DND-41 (cell line): Measurements from ENCODE around the gene KCNN3.

ENCODE experiments used
- CTCF ChIP-seq: IDR thresholded peaks from 2 replicates; pipeline ENCODE4 v1.5.1; 2012; ENCODE audit warnings: borderline replicate concordance, low read length, moderate library complexity, mild to moderate bottlenecking; ENCODE audit not compliant: poor library complexity, severe bottlenecking; ENCODE audit errors: extremely low read depth
- EZH2 ChIP-seq: IDR thresholded peaks from 3 replicates; pipeline ENCODE4 v1.6.1; 2012; ENCODE audit warnings: borderline replicate concordance, low read depth, mild to moderate bottlenecking, moderate library complexity, low read length, inconsistent platforms; ENCODE audit not compliant: severe bottlenecking

- TF ChIP-seq CTCF (no peak), EZH2 (no peak)
Observed at GRCh38 chr1:154846565-154847442, 23.3 kb downstream of the KCNN3 start.
